ENCODE results near the gene OTUD5.
A peak's percentile ranks its signal among the peaks of the same experiment; 100 is the strongest.

The OTUD5 gene

GRCh38 chrX:48957477-48957826 lies at the start of gene OTUD5:
TSS of gene OTUD5 (minus strand) at chrX:48957607. CDS start at chrX:48957570, 37 bp downstream.
- H3K9me3 ChIP-seq (ENCODE audit: severe bottlenecking): peaks cover 5% of the 10 kb centered on the region
- peaks cover 6% of the 10 kb centered on the region for H3K27me3 ChIP-seq (ENCODE audit: insufficient read depth, low read depth, severe bottlenecking)
- peak; percentile 70 for DNase-seq
- TF ChIP-seq CTCF (IDR thresholded peaks at IDR 0.05; ENCODE audit: low read depth, low read length): no peak
- H3K27ac ChIP-seq: peak within 1 kb of the TSS; percentile 93
- H3K4me3 ChIP-seq (ENCODE audit: low read depth, low read length): peak within 1 kb of the TSS; percentile 53
- peaks cover 19% of the 10 kb centered on the region for H3K36me3 ChIP-seq

- Histone ChIP-seq H3K4me3 (ENCODE audit: low read depth, low read length) (no peak overlapping the region), H3K36me3 (peaks cover 3% of the 10 kb centered on the region; the same call in 1 of the 2 replicates), H3K27me3 (ENCODE audit: insufficient read depth, low read depth, severe bottlenecking) (peaks cover 13% of the 10 kb centered on the region), H3K9me3 (ENCODE audit: severe bottlenecking) (no peaks in the 10 kb centered on the region), H3K27ac (no peak overlapping the region)
- no peak for TF ChIP-seq CTCF (IDR thresholded peaks at IDR 0.05; ENCODE audit: low read depth, low read length)
- DNase-seq: no peak
Observed at GRCh38 chrX:49003696-49004095, 46.3 kb upstream of the OTUD5 start.

- peak; percentile 76 for DNase-seq
- Histone ChIP-seq H3K27me3 (ENCODE audit: insufficient read depth, low read depth, severe bottlenecking) (peaks cover 10% of the 10 kb centered on the region), H3K36me3 (peaks cover 10% of the 10 kb centered on the region), H3K9me3 (ENCODE audit: severe bottlenecking) (no peaks in the 10 kb centered on the region), H3K27ac (peak within 1 kb of the TSS; percentile 91), H3K4me3 (ENCODE audit: low read depth, low read length) (peak within 1 kb of the TSS; percentile 47)
- TF ChIP-seq CTCF (IDR thresholded peaks at IDR 0.05; ENCODE audit: low read depth, low read length): no peak
Observed at GRCh38 chrX:49002091-49002935, 44.9 kb upstream of the OTUD5 start, which contains the start of gene GRIPAP1. TSS of gene GRIPAP1 (minus strand) at chrX:49002264. CDS start at chrX:49002229, 35 bp downstream.

GRCh38 chrX:49001521-49002090 lies 44.2 kb upstream of the OTUD5 start:
- Histone ChIP-seq H3K9me3 (ENCODE audit: severe bottlenecking) (no peaks in the 10 kb centered on the region), H3K4me3 (ENCODE audit: low read depth, low read length) (peak overlapping the region; percentile 47), H3K36me3 (peaks cover 11% of the 10 kb centered on the region), H3K27me3 (ENCODE audit: insufficient read depth, low read depth, severe bottlenecking) (peaks cover 7% of the 10 kb centered on the region), H3K27ac (peak overlapping the region; percentile 91)
- DNase-seq: peak; percentile 55
- no peak for TF ChIP-seq CTCF (IDR thresholded peaks at IDR 0.05; ENCODE audit: low read depth, low read length)

- TF ChIP-seq CTCF (IDR thresholded peaks at IDR 0.05; ENCODE audit: low read depth, low read length): no peak
- no peak overlapping the region for H3K4me3 ChIP-seq (ENCODE audit: low read depth, low read length)
- H3K9me3 ChIP-seq (ENCODE audit: severe bottlenecking): no peaks in the 10 kb centered on the region
- H3K27me3 ChIP-seq (ENCODE audit: insufficient read depth, low read depth, severe bottlenecking): peaks cover 7% of the 10 kb centered on the region
- H3K27ac ChIP-seq: no peak overlapping the region
- no peak for DNase-seq
- peaks cover 18% of the 10 kb centered on the region for H3K36me3 ChIP-seq
Observed at GRCh38 chrX:49000636-49001035, 43.2 kb upstream of the OTUD5 start.

All from WERI-Rb-1 (cell line).